Stimulated activated CD8-positive, alpha-beta memory T cell treated with anti-CD3 and anti-CD28 coated beads, Interleukin-7, amount 100 ng/mL, for 1 hour (primary cell): Measurements from ENCODE around the gene SERGEF.

ENCODE experiments used
- DNase-seq, 2 donors: peaks; one replicate each; pipeline ENCODE4 v3.0.0-alpha.2; 2020; ENCODE audit warnings: low read depth in 2 of 2

SERGEF gene

DNA sequence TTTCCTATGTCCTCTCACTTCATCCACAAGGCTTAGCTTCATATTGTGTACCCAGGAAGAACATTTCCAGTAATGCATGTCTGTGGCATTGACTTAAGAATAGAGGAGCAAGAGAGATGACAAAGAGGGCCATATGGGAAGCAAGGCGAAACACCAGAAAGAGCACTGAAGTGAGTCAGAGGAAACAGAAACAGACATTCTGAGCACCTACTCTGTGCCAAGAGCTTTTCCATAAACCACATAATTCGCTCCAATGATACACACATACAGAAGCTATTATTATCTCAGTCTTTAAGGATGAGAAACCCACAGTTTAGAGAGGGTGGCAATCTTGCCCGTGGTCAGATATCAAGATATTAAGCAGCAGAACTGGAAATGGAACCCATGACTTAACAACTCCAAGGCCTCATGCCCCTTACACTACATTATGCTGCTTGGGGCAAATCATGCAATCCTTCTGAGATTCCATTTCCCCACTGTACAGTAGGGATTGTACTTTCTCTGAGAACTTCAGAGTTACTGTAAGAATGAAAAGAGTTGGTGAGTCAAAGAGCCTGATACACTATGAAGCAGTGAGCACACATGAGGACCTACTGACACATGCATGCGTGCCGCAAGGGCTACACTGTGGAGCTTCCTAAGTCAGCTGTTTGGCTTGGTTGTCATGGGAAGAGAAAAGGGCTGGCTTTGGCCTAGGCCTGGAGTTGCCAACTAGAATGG lies 151.7 kb downstream of the SERGEF start:
- DNase-seq: no peak

DNA sequence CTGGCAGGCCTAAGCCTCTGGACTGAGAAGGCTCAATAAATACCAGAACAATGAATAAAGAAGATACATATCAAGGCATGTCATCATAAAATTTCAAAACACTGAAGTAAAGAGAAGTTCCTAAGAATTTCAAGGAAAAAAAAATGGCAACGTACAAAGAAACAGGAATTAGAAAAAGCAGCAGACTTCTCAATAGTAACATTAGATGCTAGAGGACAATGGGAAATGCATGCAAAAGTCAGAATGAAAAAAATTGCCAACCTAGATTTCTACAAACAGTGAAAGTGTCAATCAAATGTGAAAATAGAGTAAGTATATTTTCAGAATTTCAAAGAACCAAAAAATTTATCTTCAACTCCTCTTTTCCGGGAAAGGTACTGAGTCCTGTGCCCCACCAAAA lies 153.3 kb downstream of the SERGEF start:
- DNase-seq: no peak

DNA sequence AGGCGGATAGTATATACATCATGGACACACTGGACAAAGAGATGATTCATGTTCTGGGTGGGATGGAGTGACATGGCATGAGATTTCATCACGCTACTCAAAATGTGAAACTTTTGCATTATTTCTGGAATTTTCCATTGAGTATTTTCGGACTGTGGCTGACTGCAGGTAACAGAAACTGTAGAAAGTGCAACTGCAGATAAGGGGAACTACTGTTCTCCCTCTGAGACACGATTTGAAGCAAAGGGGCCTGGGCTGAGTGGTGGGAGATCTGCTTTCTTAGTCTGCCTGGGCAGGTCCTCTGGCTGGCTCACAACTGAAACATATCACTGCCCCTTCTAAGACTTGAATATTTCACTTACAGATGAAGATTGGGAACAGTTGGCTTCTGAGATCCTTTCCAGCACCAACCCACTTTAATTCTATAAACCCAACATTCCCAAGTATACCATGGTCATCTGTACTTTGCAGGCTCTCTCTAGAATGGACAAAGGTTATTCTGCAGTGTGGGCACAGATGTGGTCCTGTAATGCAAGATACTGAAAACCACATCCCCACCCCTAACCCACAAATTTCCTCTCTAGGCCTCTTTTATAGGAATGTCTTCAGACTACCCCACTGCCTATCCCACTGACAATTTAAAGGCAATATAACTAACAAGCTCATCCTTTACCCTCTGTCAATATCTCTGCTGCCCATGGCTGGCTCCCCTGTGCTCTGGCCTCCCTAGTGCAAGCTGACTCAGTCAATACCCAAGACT lies 157.1 kb downstream of the SERGEF start:
- DNase-seq: no peak

DNA sequence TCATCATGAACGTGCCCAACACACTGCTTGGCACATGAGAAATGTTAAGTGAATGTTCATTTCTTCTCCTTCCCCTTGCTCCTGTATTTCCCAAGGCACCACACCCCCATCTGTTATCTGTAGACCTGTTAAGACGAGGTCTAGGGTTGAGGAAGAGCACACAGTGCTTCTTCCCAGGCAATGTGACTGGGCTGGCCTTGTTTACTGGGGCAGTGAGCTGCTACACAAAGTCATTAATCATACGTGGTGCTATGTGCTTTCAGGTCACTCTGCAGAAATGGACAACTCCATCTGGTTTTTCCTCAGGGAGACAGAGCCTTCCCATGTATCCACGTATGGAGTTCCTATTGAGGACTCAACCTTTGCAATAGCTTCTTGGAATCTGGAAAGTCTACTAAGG lies 159.6 kb downstream of the SERGEF start:
- no peak for DNase-seq

DNA sequence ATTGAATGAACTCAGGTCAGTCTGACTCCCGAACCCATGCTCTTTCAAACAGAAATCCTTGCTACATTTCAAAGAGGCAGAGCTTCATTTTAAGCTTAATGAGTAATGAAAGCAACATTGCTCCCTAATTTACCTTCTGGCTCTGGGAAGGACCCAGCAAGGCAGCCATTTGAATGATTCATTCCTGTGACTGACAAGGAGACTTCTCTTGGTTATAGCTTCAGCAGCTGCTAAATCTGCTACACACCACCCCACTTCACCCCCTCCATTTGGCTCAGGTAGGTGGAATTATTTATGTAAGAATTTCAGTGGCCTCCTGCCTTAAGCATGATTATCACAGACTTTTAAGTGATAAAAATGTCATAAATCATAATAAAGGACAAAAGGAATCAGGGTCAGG lies 160.6 kb downstream of the SERGEF start:
- no peak for DNase-seq

DNA sequence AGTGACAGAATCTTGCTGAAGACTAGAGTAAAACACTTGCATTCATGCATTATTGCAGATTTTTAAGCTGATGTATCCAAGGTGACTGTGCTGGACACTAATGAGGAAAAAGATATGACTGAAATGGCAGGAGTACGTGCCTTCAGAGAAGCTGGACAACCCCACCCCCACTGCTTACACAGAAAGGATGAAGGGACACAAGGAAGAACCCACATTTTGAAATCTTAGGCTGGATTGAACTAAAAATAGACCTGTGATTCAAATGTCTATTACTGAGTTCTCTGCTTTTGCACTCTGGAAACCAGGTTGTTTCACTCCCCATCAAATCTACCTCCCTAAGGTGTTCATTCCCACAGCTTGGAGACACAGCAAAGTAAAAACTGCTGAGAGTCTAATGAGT lies 161.2 kb downstream of the SERGEF start:
- DNase-seq: no peak

DNA sequence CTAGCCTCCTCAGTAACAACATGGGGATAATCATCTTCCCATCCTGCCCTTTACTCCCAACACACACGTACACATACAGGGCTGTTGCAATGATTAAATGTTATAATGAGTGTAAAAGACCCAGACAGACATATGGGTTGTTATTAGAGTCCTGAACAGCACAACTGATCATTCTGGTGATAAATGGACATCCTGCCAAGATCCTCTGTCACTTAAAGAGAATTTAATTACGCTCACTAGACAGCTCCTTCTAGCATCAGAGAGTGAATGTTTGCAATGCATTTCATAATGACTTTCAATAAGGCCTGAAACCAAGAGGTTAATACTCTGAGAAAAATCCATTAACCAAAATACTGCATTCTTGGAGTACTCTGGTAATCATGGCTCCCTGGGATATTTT lies 162.5 kb downstream of the SERGEF start:
- no peak for DNase-seq

DNA sequence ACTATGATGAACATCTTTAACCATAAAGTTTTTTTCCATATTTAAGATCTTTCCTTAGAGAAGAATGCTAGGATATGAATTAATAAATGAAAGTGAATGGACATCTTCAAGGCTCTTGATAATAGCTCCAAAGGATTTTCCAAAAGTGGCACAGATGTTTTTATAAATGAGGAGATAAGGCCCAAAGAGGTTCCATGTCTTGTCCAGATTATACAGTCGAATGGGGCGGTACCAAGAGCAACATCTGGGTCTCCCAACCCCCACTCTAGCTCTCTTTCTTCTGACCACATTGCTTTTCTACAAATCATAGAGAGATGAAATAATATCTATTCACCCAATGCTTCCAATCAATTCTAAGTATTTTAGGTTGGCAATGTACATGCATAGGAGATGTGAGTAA lies 164.1 kb downstream of the SERGEF start:
- no peak for DNase-seq

DNA sequence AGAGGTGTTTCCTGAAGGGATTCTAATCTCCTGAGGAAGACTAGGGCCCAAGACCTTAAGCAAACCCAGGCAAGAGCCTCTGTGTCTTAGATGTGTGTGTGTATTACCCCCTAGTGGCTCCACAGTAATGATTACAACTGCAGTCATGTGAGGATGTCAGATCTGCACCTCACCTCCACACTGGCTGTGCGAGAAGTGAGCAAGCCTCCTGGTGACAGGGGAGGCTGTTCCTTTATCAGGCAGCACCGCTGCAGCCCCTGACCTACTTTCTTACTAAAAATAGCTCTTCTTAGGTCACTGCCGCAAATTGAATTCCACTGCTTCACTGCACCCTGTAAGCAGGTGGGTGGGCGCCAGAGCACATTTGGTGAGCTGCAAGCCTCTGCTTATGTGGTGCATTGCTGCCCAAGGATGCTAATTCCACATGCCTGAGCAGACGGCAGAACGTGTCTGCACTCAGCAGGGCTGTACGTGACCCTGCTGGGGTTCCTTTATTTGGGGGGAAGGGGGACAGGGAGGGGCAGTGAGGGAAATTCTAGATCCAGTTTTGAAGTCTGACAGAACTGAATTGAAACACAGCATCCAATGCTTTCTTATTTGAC lies 165.9 kb downstream of the SERGEF start:
- DNase-seq: no peak

DNA sequence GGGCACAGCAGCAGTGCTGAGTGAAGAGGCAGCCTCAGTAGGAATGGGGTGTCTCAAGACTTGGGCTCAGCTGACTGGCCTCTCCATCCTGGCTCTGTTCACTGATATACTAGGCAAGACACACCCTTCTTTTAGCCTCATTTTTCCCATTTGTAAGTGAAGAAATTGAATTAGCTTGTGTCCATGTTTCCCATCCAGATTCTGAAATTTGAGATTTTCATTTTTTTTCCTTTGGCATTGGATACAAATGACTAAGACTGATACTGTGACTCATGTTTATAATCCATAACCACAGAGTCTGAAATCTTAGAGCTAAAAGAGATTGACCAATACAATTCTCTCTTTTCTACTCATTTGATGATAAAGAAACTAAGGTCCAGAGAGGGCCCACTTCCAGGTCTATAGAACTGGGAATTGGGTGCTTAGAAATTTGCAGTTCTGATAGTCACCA lies 167.4 kb downstream of the SERGEF start:
- no peak for DNase-seq

DNA sequence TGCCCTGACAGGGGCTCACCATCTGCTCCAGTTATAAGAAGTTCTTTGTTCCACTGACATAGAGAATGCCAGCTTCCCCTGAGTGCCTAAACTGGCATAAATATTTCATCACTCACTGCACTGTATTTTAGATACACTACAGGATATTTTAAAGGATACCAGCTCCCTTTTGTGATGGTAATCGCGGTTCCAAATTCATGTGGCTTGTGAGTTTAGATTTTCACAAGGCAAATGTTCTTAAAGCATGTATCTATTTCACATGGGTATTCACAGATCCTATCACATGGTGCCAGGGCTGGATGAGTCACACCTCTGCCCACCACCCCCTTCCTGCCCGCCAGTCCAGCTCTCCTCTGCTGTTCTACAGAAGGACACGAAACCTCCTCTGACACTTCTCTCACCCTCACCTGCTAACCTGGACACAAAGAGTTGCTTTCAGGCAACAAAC lies 172.7 kb downstream of the SERGEF start:
- no peak for DNase-seq

DNA sequence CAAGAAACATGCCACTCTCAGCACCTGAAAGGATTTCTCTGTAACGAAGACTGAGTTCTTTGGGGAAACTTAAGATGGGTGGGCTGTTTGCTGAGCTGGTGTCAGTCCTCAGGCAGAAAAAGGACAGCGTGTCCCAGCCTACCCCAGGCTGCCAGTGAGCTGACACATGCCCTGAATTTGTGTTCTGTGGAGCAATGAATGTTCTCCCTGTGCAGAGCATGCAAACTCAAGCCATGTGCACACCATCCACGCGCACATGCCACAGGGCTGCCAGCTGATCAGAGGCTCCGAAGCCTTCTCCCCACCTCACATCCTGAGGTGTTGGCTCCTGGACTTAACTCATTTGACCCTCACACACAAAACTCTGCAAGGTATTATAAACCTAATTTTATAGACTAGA lies 173.4 kb downstream of the SERGEF start:
- no peak for DNase-seq

DNA sequence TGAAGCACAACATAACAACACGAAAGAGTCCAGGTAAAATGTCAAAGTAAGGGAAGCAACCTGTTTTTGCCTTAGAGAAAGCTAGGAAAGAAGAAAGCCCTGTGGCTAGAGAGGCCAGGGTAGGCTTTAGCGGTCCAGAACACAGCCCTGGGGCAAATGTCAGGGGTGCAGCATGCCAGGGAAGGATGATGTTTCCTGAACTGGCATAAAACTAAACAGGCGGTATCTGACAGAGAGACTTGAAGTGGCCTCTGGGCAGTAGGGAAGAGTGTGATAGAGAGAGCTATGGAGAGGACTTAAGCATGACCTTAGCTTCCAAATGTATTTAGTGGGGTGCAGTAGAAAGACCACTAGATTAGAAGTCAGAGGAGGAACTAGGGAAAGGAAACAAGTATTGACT lies 174.7 kb downstream of the SERGEF start:
- no peak for DNase-seq

DNA sequence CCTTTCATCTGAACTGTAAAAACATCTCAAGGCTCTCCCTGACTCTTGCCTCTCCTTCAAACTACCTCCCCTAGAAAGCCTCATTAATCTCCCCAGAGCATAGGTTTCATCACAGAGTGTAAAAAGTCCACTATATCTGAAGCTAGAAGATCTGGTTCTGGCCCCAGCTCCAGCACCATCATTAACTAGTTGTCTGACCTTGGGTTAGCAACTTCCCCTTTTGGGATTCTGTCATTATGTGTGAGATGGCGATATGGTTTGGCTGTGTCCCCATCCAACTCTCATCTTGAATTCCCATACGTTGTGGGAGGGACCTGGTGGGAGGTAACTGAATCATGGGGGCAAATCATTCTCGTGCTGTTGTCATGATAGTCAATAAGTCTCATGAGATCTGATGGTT lies 181.0 kb downstream of the SERGEF start:
- no peak for DNase-seq

DNA sequence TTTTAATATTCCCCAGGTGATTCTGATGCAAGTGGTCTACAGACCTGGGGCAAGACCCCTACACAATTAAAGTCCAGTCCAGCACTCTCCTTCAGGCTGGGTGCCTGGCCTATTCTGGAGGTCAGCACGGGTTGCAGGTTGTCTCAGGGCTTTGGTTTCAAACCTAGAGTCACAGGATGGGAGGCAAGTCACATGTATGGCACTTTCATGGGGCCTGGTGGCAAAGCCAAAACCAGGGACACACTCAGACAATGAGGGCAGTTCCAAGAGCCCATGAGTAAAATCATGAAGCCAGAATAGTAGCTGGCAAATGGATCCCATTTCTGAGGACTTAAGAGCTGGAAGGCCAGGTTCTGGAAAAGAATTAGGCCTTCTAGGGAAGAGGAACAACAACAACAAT lies 181.6 kb downstream of the SERGEF start:
- DNase-seq: no peak

DNA sequence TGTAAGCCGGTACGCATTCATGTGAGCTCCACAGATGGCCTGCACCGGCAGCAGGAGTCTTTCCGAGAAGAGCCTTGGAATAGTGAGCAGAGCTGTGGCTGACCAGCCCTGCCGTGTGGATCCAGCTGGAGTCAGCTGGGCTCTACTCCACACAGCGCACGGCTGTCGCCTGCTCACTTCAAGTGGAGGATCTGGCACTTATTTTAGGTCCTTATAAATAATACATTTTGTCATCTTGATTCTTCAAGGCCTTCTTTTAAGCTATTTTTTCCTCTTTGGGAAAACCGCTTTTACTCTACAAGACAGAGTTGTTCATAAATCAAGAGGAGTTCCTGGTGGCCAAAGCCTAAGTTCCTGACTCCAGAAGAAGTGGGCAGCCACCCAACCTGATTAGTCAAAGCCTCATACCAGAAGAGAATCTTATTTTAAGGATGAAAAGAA lies 184.5 kb downstream of the SERGEF start:
- DNase-seq: no peak

DNA sequence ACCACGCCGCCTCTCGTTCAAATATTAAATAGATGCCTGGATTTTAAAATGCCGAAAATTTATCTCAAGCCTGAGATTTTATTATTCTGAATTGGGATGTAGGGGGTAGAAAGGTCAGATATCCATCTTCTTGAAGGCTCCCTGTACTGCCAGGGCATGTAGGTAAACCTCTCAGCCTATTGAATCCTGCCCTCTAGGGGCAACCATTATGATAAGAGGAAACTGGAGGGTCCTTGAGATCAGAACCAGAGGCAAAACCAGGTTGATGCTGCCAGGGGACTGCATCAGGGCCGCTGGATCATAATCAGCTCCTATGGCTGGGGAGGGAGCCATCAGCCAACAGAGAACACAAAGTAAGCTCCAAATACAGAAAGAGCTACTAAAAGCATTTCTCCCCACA lies 185.8 kb downstream of the SERGEF start:
- DNase-seq: no peak

DNA sequence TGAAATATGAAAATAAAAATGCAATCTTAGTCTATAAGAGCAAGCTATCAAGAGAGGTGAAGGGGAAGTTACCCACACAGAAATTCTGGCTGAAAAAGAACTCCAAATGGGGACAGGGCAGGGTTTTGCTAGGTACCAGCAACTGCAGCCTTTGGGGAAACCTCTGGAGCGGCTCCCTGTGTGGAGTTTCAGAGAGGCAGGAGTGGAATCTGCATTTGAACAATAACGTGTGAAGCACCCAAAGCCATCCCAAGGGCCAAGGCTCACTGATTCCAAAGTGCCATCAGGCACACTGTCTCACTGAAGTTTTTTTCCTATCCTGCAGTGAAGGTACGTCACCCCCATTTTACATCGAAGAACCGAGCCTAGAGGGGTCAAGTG lies 190.5 kb downstream of the SERGEF start:
- no peak for DNase-seq

DNA sequence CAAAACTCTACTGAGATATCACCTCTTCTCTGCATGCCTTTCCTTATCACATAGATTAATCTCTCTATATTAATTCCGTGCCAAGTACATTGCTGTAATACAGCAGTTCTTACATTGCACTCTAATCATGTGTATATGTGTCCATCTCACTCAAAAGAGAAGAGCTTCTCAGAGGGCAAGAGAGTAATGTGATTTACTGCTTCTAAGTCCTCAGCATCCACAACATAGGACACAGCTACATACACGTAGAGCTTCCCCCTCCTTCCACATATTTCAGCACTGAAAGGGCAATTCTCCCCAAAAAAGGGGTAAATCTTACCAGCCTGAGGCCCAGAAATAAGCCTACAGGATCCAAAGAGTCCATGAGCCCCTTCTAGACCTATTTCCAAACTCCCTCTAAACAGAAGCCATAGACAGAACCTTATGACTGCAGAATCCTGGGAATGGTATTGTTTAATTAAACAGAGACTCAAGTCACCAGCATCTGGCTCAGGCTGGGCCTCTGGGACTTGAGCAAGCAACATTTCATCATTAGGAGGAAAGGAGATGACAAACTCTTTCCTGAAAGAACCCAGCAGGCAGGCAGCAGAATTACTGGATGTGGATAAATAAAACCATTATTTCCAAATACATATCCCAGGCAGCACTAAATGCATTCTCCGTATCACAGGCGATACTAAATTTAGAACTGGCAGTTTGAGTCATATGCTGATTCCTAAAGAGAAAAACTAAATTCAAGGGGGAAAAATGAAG lies 191.0 kb downstream of the SERGEF start:
- DNase-seq: no peak

DNA sequence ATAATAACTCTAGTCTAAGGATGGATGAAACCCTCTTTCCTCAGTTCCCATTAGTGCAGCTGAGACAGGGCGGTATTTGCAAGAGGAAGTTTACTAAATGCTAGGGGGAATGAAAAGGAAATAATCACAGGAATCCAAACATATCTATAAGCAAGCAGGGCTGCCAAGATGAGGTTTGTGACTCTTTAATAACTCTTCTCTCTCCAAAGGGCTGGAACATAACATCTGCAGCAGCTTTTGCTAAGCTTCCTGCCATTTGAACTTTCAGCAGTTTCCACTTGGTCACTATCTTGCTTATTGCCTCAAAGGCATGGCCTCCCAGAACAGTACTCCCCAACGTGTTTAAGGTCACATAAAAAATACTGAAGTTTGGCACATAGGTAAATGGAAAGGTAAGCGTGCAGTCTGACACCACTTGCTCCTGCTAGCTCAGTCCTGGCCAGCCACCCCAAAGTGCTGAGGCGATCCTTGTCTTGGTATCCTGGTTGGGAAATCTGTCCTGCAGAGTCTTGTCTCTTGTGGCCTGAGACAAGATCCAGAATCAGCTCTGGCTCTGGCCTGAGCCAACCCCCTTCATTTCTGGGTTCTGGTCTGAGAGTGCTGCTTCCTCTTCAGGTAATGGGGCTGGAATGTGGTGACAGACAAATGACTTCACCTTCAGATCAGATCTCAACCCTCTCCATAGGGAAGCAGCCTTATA lies 196.5 kb downstream of the SERGEF start:
- DNase-seq: no peak

DNA sequence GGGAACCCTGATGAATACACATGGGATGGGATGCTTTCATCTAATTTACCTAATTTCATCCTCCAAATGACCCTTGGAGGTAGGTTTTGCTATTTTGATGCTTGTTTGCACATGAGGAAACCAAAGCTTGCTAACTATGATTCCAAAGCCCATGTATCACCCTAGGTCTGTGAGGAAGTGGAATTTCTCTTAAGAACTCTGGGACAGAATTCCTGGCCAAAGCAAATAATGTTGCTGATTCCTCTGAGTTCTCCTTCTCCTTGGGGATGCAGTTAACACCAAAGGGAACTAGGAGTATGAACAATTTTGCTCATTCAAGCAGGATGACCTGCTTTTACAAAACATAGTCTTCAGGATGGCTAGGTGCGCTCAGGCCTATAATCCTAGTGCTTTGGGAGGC lies 198.3 kb downstream of the SERGEF start:
- no peak for DNase-seq
